DND-41 (cell line): ENCODE results near the gene KATNA1.

Source experiments
- ATAC-seq: fragments of 200-7000 bp; cut with Tn5 transposase; 3 replicates; pipeline ENCODE4 v1.9.1; 2021; ENCODE audit warnings: low read depth; ENCODE audit not compliant: insufficient read depth
- DNase-seq: peaks from one replicate; pipeline ENCODE4 v3.0.0-alpha.2; 2020
- H2AFZ ChIP-seq: 2 replicates; pipeline ENCODE4 v1.6.0; 2012; ENCODE audit warnings: low read depth, low read length
- H3K27ac ChIP-seq: 2 replicates; pipeline ENCODE4 v1.5.1; 2012; ENCODE audit warnings: low read length, inconsistent platforms
- H3K27me3 ChIP-seq: fragments of 200-600 bp; sonication (generic); 2 replicates; pipeline ENCODE4 v1.6.0; 2012; ENCODE audit warnings: low read length, mild to moderate bottlenecking, inconsistent platforms; ENCODE audit not compliant: insufficient read depth, poor library complexity
- H3K36me3 ChIP-seq: 2 replicates; pipeline ENCODE4 v1.5.1; 2012; ENCODE audit warnings: low read length, inconsistent platforms; ENCODE audit not compliant: insufficient read depth
- H3K4me1 ChIP-seq: 2 replicates; pipeline ENCODE4 v1.5.1; 2012; ENCODE audit warnings: mild to moderate bottlenecking, low read length; ENCODE audit not compliant: insufficient read depth
- H3K4me2 ChIP-seq: 2 replicates; pipeline ENCODE4 v1.6.0; 2012; ENCODE audit warnings: mild to moderate bottlenecking, moderate library complexity, low read length, inconsistent platforms; ENCODE audit not compliant: insufficient read depth
- H3K4me3 ChIP-seq, 2 experiments: fragments of 200-600 bp in 1 of 2; shearing (Covaris generic) in 1 of 2; 2 replicates each; pipeline ENCODE4 v1.5.1; 2012 to 2016; ENCODE audit warnings: inconsistent platforms in 2 of 2, low read length in 2 of 2, mild to moderate bottlenecking in 2 of 2, low read depth in 1 of 2, moderate library complexity in 1 of 2
- H3K79me2 ChIP-seq: 2 replicates; pipeline ENCODE4 v1.6.0; 2012; ENCODE audit warnings: low read length, inconsistent platforms; ENCODE audit not compliant: insufficient read depth
- H3K9ac ChIP-seq: 2 replicates; pipeline ENCODE4 v1.6.0; 2012; ENCODE audit warnings: low read depth, mild to moderate bottlenecking, inconsistent platforms, low read length, moderate library complexity
- H3K9me3 ChIP-seq: 2 replicates; pipeline ENCODE4 v1.5.1; 2012; ENCODE audit warnings: low read length, moderate library complexity, mild to moderate bottlenecking, inconsistent platforms; ENCODE audit not compliant: insufficient read depth, severe bottlenecking
- H4K20me1 ChIP-seq: 2 replicates; pipeline ENCODE4 v1.6.0; 2012; ENCODE audit warnings: low read length; ENCODE audit not compliant: insufficient read depth
- EZH2 ChIP-seq: IDR thresholded peaks from 3 replicates; pipeline ENCODE4 v1.6.1; 2012; ENCODE audit warnings: borderline replicate concordance, low read depth, mild to moderate bottlenecking, moderate library complexity, low read length, inconsistent platforms; ENCODE audit not compliant: severe bottlenecking
- TF ChIP-seq, protein P1 (sequence below): IDR thresholded peaks from 2 replicates; pipeline ENCODE4 v1.5.1; 2012; ENCODE audit warnings: borderline replicate concordance, low read length, moderate library complexity, mild to moderate bottlenecking; ENCODE audit not compliant: poor library complexity, severe bottlenecking; ENCODE audit errors: extremely low read depth

KATNA1 gene

DNA sequence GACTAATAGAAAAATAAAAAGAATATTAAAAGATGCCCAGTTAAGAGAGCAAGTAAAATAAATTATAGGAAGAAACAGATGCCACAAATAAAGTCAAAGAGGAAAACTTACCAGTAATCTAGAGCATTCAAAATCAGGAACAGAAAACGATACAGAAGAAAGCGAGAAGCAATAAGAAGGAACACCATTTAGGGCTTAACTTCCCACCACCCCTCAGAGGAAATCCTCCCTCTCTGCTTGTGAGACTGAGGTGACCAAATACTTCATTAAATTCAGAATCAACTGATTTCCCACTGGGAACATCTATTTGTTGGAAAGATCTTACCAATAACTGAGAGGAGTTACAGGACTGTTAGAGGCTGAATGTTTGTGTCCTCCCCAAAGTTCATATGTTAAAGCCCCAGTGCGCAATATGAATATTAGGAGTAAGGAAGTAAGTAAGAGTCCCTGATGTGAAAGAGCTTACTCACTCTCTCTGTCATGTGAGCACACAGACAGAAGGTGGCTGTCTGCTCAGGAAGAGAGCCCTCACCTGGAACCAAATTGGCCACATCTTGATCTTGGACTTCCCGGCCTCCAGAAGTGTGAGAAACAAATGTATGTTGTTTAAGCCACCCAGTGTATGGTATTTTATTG lies 19.5 kb downstream of the KATNA1 start:
- Histone ChIP-seq H2AFZ (no peak overlapping the region), H3K9ac (no peak overlapping the region), H3K27me3 (no peaks in the 10 kb centered on the region), H3K9me3 (no peaks in the 10 kb centered on the region), H3K4me1 (no peaks in the 10 kb centered on the region), H3K27ac (no peak overlapping the region), H3K4me2 (no peak overlapping the region), H3K36me3 (peaks cover 42% of the 10 kb centered on the region), H4K20me1 (no peaks in the 10 kb centered on the region), H3K4me3 (no peak overlapping the region), H3K79me2 (peaks cover 2% of the 10 kb centered on the region; the same call in 1 of the 2 replicates)
- no peak for DNase-seq
- no peak for TF ChIP-seq EZH2
- no peak for ATAC-seq

DNA sequence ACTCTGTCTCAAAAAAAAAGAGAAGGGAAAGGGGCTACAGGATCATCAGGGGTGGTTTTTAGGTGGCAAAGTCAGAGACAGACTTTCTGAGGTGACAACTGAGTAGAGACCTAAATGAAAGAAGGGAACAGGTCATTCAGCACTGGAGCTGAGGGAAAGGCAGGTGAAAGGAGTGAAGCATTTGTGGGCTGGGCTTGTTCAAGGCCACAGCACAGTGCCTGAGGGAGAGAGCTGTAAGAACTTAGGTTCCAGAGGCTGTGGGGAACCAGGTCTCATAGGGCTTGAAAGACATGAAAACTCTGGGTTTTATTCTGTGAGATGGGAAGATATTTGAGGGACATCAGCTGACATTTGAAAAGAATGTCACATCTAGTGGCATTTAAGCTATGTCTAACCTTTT lies 20.8 kb downstream of the KATNA1 start:
- Histone ChIP-seq H3K9me3 (no peaks in the 10 kb centered on the region), H3K27me3 (no peaks in the 10 kb centered on the region), H4K20me1 (no peaks in the 10 kb centered on the region), H3K79me2 (peaks cover under 1% of the 10 kb centered on the region; the same call in 1 of the 2 replicates), H3K4me1 (no peaks in the 10 kb centered on the region), H3K27ac (no peak overlapping the region), H2AFZ (no peak overlapping the region), H3K4me3 (no peak overlapping the region), H3K4me2 (no peak overlapping the region), H3K9ac (no peak overlapping the region), H3K36me3 (peaks cover 50% of the 10 kb centered on the region)
- ATAC-seq (no peak), DNase-seq (no peak)
- TF ChIP-seq, protein P1, sequence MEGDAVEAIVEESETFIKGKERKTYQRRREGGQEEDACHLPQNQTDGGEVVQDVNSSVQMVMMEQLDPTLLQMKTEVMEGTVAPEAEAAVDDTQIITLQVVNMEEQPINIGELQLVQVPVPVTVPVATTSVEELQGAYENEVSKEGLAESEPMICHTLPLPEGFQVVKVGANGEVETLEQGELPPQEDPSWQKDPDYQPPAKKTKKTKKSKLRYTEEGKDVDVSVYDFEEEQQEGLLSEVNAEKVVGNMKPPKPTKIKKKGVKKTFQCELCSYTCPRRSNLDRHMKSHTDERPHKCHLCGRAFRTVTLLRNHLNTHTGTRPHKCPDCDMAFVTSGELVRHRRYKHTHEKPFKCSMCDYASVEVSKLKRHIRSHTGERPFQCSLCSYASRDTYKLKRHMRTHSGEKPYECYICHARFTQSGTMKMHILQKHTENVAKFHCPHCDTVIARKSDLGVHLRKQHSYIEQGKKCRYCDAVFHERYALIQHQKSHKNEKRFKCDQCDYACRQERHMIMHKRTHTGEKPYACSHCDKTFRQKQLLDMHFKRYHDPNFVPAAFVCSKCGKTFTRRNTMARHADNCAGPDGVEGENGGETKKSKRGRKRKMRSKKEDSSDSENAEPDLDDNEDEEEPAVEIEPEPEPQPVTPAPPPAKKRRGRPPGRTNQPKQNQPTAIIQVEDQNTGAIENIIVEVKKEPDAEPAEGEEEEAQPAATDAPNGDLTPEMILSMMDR, result no peak

DNA sequence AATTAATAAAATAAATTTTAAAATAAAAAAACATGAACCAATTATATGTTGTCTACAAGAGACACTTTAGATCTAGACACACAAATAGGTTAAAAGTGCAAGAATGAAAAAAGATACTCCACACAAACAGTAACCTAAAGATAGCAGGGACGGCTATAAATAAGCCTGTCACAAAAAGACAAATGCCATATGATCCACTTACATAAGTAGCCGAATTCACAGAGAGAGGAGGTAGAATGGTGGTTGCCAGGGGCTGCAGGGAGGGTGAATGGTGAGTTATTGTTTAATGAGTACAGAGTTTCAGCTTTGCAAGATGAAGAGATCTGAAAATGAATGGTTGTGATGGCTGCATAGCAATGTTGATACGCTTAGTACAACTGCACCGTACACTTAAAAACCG lies 32.7 kb downstream of the KATNA1 start:
- Histone ChIP-seq H4K20me1 (peaks cover 7% of the 10 kb centered on the region; the same call in 1 of the 2 replicates), H2AFZ (no peak overlapping the region), H3K4me1 (no peaks in the 10 kb centered on the region), H3K4me2 (no peak overlapping the region), H3K4me3 (no peak overlapping the region), H3K9ac (no peak overlapping the region), H3K9me3 (no peaks in the 10 kb centered on the region), H3K36me3 (peaks cover 59% of the 10 kb centered on the region), H3K27ac (no peak overlapping the region), H3K27me3 (no peaks in the 10 kb centered on the region), H3K79me2 (peaks cover 10% of the 10 kb centered on the region)
- ATAC-seq, result no peak
- no peak for DNase-seq
- TF ChIP-seq, protein P1, result no peak
- TF ChIP-seq EZH2, result no peak

DNA sequence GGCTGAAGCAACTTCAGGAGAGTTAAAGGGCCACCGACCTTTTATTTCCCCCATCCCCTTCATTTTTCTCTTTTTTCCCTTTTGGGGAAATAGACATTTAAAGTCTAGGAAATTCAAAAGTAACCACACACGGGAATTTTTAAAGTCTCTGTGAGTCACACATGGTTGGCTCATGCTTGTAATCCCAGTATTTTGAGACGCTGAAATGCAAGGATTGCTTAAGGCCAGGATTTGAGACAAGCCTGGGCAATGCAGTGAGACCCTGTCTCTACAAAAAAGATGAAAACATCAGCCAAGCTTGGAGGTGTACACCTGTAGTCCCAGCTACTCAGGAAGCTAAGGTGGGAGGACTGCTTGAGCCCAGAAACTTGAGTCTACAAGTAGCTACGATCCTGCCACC lies 34.2 kb downstream of the KATNA1 start:
- H4K20me1 ChIP-seq, result peaks cover 7% of the 10 kb centered on the region; the same call in 1 of the 2 replicates
- DNase-seq (no peak), ATAC-seq (no peak)
- H3K4me3 ChIP-seq, result no peak overlapping the region
- no peaks in the 10 kb centered on the region for H3K27me3 ChIP-seq
- peaks cover 49% of the 10 kb centered on the region for H3K36me3 ChIP-seq
- H3K27ac ChIP-seq, result no peak overlapping the region
- H3K4me1 ChIP-seq, result no peaks in the 10 kb centered on the region
- peaks cover 16% of the 10 kb centered on the region for H3K79me2 ChIP-seq
- H2AFZ ChIP-seq, result no peak overlapping the region
- H3K9me3 ChIP-seq, result no peaks in the 10 kb centered on the region
- no peak overlapping the region for H3K4me2 ChIP-seq
- no peak overlapping the region for H3K9ac ChIP-seq
- no peak for TF ChIP-seq EZH2
- TF ChIP-seq, protein P1, result no peak
